Measurements from ENCODE around the gene PDE4D.
"Not testable (repeated sequence)": the region's sequence is repeated elsewhere in the genome, so short reads cannot be mapped to it uniquely, and the experiment has no call there.

The PDE4D gene

GRCh38 chr5:59390989-59391388 lies 502.5 kb downstream of the PDE4D start:
- TF ChIP-seq CTCF (IDR thresholded peaks at IDR 0.05) = no peak
- Histone ChIP-seq H3K4me3 (no peak overlapping the region), H3K27ac (no peak overlapping the region)
- DNase-seq (ENCODE audit: low spot score) = no peak

GRCh38 chr5:59390074-59390659 lies 503.4 kb downstream of the PDE4D start:
- DNase-seq (ENCODE audit: low spot score) = no peak
- TF ChIP-seq CTCF (IDR thresholded peaks at IDR 0.05) = peak; percentile 61

GRCh38 chr5:59387127-59387526 lies 506.4 kb downstream of the PDE4D start:
- TF ChIP-seq CTCF (IDR thresholded peaks at IDR 0.05) = no peak
- no peak for DNase-seq (ENCODE audit: low spot score)
- Histone ChIP-seq H3K27ac (no peak overlapping the region), H3K4me3 (no peak overlapping the region)

More at GRCh38 chr5:59390074-59390659, 503.4 kb downstream of the PDE4D start:
- Histone ChIP-seq H3K4me3 (no peak overlapping the region), H3K27ac (no peak overlapping the region)

- Histone ChIP-seq H3K27ac (no peak overlapping the region), H3K4me3 (no peak overlapping the region)
- DNase-seq (ENCODE audit: low spot score) = no peak
- no peak for TF ChIP-seq CTCF (IDR thresholded peaks at IDR 0.05)
Observed at GRCh38 chr5:59385700-59386099, 507.8 kb downstream of the PDE4D start.

- Histone ChIP-seq H3K27ac (no peak overlapping the region), H3K4me3 (no peak overlapping the region)
- TF ChIP-seq CTCF (IDR thresholded peaks at IDR 0.05) = no peak
- DNase-seq (ENCODE audit: low spot score) = no peak
Observed at GRCh38 chr5:59380350-59380951, 513.1 kb downstream of the PDE4D start.

DNA sequence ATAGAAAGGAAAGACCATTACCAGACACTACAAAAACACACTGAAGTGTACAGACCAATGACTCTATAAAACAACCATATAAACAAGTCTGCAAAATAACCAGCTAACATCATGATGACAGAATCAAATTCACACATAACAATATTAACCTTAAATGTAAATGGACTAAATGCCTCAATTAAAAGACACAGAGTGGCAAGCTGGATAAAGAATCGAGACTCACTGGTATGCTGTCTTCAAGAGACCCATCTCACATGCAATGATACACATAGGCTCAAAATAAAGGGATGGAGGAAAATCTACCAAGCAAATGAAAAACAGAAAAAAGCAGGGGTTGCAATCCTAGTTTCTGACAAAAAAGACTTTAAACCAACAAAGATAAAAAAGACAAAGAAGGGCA lies 519.5 kb downstream of the PDE4D start:
- not testable (repeated sequence) for H3K27ac ChIP-seq; DNase-seq (ENCODE audit: low spot score); H3K4me3 ChIP-seq

DNA sequence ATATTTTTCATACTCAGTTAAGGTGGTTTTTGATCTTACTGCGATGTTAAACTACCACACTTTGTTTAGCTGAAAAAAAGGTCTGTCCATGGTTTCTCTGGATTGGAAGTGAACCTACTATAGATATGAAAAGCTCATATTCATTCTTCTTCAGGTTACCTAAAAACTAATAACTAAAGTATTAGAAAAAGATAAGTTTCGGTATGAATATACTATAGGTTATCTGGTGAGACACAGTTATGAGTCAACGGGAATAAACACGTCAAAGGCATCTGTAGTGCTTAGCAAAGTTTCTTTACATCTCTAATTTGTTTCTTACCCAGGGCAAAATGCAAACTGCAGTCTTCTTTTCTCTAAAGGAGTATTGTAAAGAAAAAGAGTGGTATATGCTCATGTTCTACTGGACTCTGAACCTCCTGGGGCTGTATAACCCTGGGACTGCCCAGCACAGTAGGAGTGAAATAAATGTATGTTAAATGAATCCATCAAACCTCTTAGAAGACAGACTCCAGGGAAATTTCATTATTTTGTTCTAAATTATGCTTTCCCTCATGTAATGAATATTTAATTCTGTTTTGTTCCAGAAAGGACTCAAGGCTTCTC lies 521.9 kb downstream of the PDE4D start:
- Histone ChIP-seq H3K4me3 (no peak overlapping the region), H3K27ac (no peak overlapping the region)
- no peak for DNase-seq (ENCODE audit: low spot score)
- no peak for TF ChIP-seq CTCF (IDR thresholded peaks at IDR 0.05)
